ENCODE results near the gene SMAD7. TPM values are rescaled to one million over a fixed set of nuclear protein-coding genes. Genes with fewer than 3 reads are reported as not detected.

The SMAD7 gene
- total and polyA plus RNA-seq, 10 of the 15 experiments (the other 5 are each of a cell fraction or from before 2014, with no cell fraction given), result 1.3 to 22.5 (median 8.0) TPM

DNA sequence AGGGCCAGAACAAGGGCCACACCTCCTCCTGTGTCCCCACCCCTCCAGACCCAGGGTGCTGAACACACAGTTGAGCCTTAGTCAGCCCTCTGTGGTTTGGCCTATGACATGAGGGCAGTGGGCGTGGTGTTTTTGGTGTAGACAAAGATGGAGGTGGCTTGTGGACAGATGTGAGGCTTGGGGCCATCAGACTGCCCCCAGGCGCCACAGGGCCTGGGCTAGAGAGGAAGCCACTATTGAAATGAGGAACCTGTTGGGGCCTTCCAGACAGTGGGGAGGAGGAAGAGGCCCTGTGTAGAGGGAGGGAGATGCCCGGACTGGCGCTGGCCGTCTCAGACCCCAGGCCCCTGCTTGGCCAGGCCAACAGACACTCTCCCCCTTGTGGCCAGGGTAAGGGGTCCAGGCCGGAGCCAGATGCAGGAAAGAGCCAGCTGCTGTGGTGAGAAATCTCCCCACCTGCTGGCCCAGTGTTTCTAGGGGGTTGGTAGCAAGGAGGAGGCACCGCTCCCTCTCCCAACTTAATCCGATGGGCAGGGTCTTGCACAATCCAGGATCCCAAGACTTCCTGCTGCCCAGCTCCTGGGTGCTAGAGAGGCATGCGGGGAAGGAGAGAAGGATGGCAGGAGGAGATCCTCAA lies 53.8 kb downstream of the SMAD7 start:
- CTCF ChIA-PET, result interaction anchor here (0.5 to 2.0 kb wide), 2 partner anchors 73 to 120 kb away, joined by 4 to 7 read pairs; no protein-coding TSS in a partner anchor
- H2AFZ ChIP-seq (ENCODE audit: control insufficient read depth, low read depth, low read length), result peak overlapping the region; percentile 84
- TF ChIP-seq SP1 (IDR thresholded peaks at IDR 0.05; ENCODE audit: low read depth, low read length) (no peak), SIN3A (IDR thresholded peaks at IDR 0.05; ENCODE audit: low read depth, low read length) (no peak), TARDBP (IDR thresholded peaks at IDR 0.05; ENCODE audit: borderline replicate concordance) (no peak), SREBF2 (IDR thresholded peaks at IDR 0.05; ENCODE audit: low read length) (no peak), SMAD5 (IDR thresholded peaks at IDR 0.05; ENCODE audit: low read depth) (no peak), WRNIP1 (IDR thresholded peaks at IDR 0.05; ENCODE audit: borderline replicate concordance, low read depth, low read length) (no peak), LARP7 (IDR thresholded peaks at IDR 0.05) (no peak), EZH2 (IDR thresholded peaks at IDR 0.05; ENCODE audit: borderline replicate concordance, control insufficient read depth, low read depth, low read length) (no peak), SIX5 (IDR thresholded peaks at IDR 0.05; ENCODE audit: low read depth, low read length, severe bottlenecking) (no peak), CREB1 (IDR thresholded peaks at IDR 0.05; ENCODE audit: low read depth) (no peak), SPI1 (IDR thresholded peaks at IDR 0.05; ENCODE audit: borderline replicate concordance, insufficient read depth, low read depth, low read length) (peak; percentile 55; the same call in 1 of the 2 replicates), CREM (IDR thresholded peaks at IDR 0.05; ENCODE audit: low read depth) (no peak), CBX5 (IDR thresholded peaks at IDR 0.05; ENCODE audit: low read depth) (no peak), CEBPB (IDR thresholded peaks at IDR 0.05; ENCODE audit: borderline replicate concordance in 1 of 2, low read depth in 2 of 2, low read length in 2 of 2) (no peak), STAT3 (IDR thresholded peaks at IDR 0.05; ENCODE audit: low read depth, low read length) (no peak), NR2C1 (IDR thresholded peaks at IDR 0.05) (peak; percentile 39; the same call in 1 of the 2 replicates), STAT1 (conservative IDR thresholded peaks at IDR 0.05) (no peak), IKZF2 (IDR thresholded peaks at IDR 0.05) (no peak), KAT2A (conservative IDR thresholded peaks at IDR 0.05; ENCODE audit: control insufficient read depth, low read depth, low read length) (no peak), EP300 (IDR thresholded peaks at IDR 0.05; ENCODE audit: borderline replicate concordance in 1 of 2, control insufficient read depth in 1 of 2, low read depth in 2 of 2, low read length in 2 of 2) (0 out of 4 replicates have a peak, but pooled peaks of 1 of the 2 experiments have one; percentile 6), BCL11A (IDR thresholded peaks at IDR 0.05; ENCODE audit: low read depth, low read length) (no peak)
- TF ChIP-seq, protein P1, sequence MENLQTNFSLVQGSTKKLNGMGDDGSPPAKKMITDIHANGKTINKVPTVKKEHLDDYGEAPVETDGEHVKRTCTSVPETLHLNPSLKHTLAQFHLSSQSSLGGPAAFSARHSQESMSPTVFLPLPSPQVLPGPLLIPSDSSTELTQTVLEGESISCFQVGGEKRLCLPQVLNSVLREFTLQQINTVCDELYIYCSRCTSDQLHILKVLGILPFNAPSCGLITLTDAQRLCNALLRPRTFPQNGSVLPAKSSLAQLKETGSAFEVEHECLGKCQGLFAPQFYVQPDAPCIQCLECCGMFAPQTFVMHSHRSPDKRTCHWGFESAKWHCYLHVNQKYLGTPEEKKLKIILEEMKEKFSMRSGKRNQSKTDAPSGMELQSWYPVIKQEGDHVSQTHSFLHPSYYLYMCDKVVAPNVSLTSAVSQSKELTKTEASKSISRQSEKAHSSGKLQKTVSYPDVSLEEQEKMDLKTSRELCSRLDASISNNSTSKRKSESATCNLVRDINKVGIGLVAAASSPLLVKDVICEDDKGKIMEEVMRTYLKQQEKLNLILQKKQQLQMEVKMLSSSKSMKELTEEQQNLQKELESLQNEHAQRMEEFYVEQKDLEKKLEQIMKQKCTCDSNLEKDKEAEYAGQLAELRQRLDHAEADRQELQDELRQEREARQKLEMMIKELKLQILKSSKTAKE (IDR thresholded peaks at IDR 0.05; ENCODE audit: low read depth, poor library complexity, severe bottlenecking), result no peak
- TF ChIP-seq, protein P2, sequence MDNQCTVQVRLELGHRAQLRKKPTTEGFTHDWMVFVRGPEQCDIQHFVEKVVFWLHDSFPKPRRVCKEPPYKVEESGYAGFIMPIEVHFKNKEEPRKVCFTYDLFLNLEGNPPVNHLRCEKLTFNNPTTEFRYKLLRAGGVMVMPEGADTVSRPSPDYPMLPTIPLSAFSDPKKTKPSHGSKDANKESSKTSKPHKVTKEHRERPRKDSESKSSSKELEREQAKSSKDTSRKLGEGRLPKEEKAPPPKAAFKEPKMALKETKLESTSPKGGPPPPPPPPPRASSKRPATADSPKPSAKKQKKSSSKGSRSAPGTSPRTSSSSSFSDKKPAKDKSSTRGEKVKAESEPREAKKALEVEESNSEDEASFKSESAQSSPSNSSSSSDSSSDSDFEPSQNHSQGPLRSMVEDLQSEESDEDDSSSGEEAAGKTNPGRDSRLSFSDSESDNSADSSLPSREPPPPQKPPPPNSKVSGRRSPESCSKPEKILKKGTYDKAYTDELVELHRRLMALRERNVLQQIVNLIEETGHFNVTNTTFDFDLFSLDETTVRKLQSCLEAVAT (IDR thresholded peaks at IDR 0.05), result no peak

More for the DNA sequence above, 53.8 kb downstream of the SMAD7 start:
- H3K27ac ChIP-seq (ENCODE audit: control insufficient read depth, insufficient read depth), result peak overlapping the region; percentile 34; the same call in 1 of the 2 replicates
- peak; percentile 92 for ATAC-seq
- in situ Hi-C loops (cut with MboI), result no loop called here
- ChIA-PET RAD21 (ENCODE audit: unreplicated experiment) (no interaction called here), SMC1A (ENCODE audit: uncharacterized antibody, unreplicated experiment) (interaction anchor here (0.7 to 1.3 kb wide), 5 partner anchors 28 to 119 kb away, joined by 3 to 4 read pairs (median 4); no protein-coding TSS in a partner anchor), POLR2A (no interaction called here)
- peak overlapping the region; percentile 10; the same call in 1 of the 2 replicates for H3K4me2 ChIP-seq (ENCODE audit: control insufficient read depth, insufficient read depth)
- no peak overlapping the region for H3K9ac ChIP-seq (ENCODE audit: control insufficient read depth, insufficient read depth, low read length)
- BruUV-seq (replicated peaks), result no TSS peak
- peaks cover 13% of the 10 kb centered on the region for H3K4me1 ChIP-seq (ENCODE audit: control insufficient read depth, insufficient read depth, low read length)
- no peak overlapping the region for H3K4me3 ChIP-seq
- intact Hi-C loops (cut with micrococcal nuclease; ENCODE audit: unreplicated experiment), result no loop called here
- no peaks in the 10 kb centered on the region for H3K79me2 ChIP-seq (ENCODE audit: control insufficient read depth, insufficient read depth, low read length)
- H4K20me1 ChIP-seq (ENCODE audit: control insufficient read depth, insufficient read depth), result no peaks in the 10 kb centered on the region
- FAIRE-seq, result peak; percentile 23
- H3K27me3 ChIP-seq (replicated peaks in 1 of 2; ENCODE audit: control insufficient read depth in 2 of 2, insufficient read depth in 2 of 2, low read length in 1 of 2), result no peaks in the 10 kb centered on the region
- 33% methylated on average over 9 of the region's 9 CpGs for WGBS (ENCODE audit: insufficient coverage, insufficient replicate concordance, low lambda C conversion rate, missing lambda C conversion rate)
- H3K36me3 ChIP-seq (ENCODE audit: control insufficient read depth in 2 of 2, insufficient read depth in 2 of 2, low read length in 1 of 2), result no peaks in the 10 kb centered on the region
- H3K9me3 ChIP-seq (replicated peaks; ENCODE audit: control insufficient read depth, insufficient read depth, low read length), result peaks cover 1% of the 10 kb centered on the region; the same call in 2 of the 3 replicates
- peak; percentile 19 for DNase-seq (ENCODE audit: low read depth, low spot score)
